SW480 (cell line): Measurements from ENCODE around the gene DIS3L2.
"Not testable (repeated sequence)": the region's sequence is repeated elsewhere in the genome, so short reads cannot be mapped to it uniquely, and the experiment has no call there.

Experiments
- DNase-seq: peaks from one replicate; pipeline ENCODE4 v3.0.0-alpha.2; 2016; ENCODE audit warnings: low spot score

Gene DIS3L2

GRCh38 chr2:232333361-232334135, 372.0 kb downstream of the DIS3L2 start:
- no peak for DNase-seq

- not testable (repeated sequence) for DNase-seq
Measured at GRCh38 chr2:232334136-232334884, 372.8 kb downstream of the DIS3L2 start.

- DNase-seq = not testable (repeated sequence)
Measured at GRCh38 chr2:232334885-232335205, 373.3 kb downstream of the DIS3L2 start.

GRCh38 chr2:232335206-232335858, 373.8 kb downstream of the DIS3L2 start:
- not testable (repeated sequence) for DNase-seq

GRCh38 chr2:232335859-232336215, 374.3 kb downstream of the DIS3L2 start:
- no peak for DNase-seq

- DNase-seq = no peak
Measured at GRCh38 chr2:232336241-232336736, 374.8 kb downstream of the DIS3L2 start.

GRCh38 chr2:232336981-232337720, 375.6 kb downstream of the DIS3L2 start:
- DNase-seq = no peak

GRCh38 chr2:232338094-232338758, 376.7 kb downstream of the DIS3L2 start:
- not testable (repeated sequence) for DNase-seq

GRCh38 chr2:232338759-232339106, 377.2 kb downstream of the DIS3L2 start:
- no peak for DNase-seq

- DNase-seq = no peak
Measured at GRCh38 chr2:232339121-232340081, 377.9 kb downstream of the DIS3L2 start.

- no peak for DNase-seq
Measured at GRCh38 chr2:232340171-232340935, 378.8 kb downstream of the DIS3L2 start.

- no peak for DNase-seq
Measured at GRCh38 chr2:232341061-232341738, 379.7 kb downstream of the DIS3L2 start.

GRCh38 chr2:232341739-232342126, 380.2 kb downstream of the DIS3L2 start:
- DNase-seq = no peak

GRCh38 chr2:232342635-232343565, 381.4 kb downstream of the DIS3L2 start:
- DNase-seq = no peak

GRCh38 chr2:232343821-232344220, 382.3 kb downstream of the DIS3L2 start:
- DNase-seq = no peak

- DNase-seq = no peak
Measured at GRCh38 chr2:232345251-232345650, 383.7 kb downstream of the DIS3L2 start.

- no peak for DNase-seq
Measured at GRCh38 chr2:232347369-232347768, 385.9 kb downstream of the DIS3L2 start.

- peak; percentile 81 for DNase-seq
Measured at GRCh38 chr2:232348936-232349335, 387.4 kb downstream of the DIS3L2 start.
